Trophoblast cell (in vitro differentiated cells and primary cell): ENCODE data around the gene CDCA7.
"Not testable (repeated sequence)": the region's sequence is repeated elsewhere in the genome, so short reads cannot be mapped to it uniquely, and the experiment has no call there.

Source experiments
- DNase-seq, 2 donors: peaks; one replicate each; pipeline ENCODE4 v3.0.0-alpha.2; 2016
- H2AFZ ChIP-seq: 2 replicates; pipeline ENCODE4 v1.6.1; 2013; ENCODE audit warnings: low read length, moderate library complexity, mild to moderate bottlenecking; ENCODE audit not compliant: insufficient read depth, poor library complexity
- H2AK5ac ChIP-seq: 2 replicates; pipeline ENCODE4 v1.6.1; 2013; ENCODE audit warnings: mild to moderate bottlenecking, low read length
- H2BK120ac ChIP-seq: 2 replicates; pipeline ENCODE4 v1.6.1; 2013; ENCODE audit warnings: low read length, mild to moderate bottlenecking, moderate library complexity; ENCODE audit not compliant: insufficient read depth, poor library complexity
- H2BK12ac ChIP-seq: 2 replicates; pipeline ENCODE4 v1.6.1; 2013; ENCODE audit warnings: mild to moderate bottlenecking, low read length, moderate library complexity
- H2BK5ac ChIP-seq: 2 replicates; pipeline ENCODE4 v1.6.1; 2013; ENCODE audit warnings: low read length, low read depth, moderate library complexity, mild to moderate bottlenecking; ENCODE audit not compliant: poor library complexity
- H3K14ac ChIP-seq: 2 replicates; pipeline ENCODE4 v1.6.1; 2013; ENCODE audit warnings: mild to moderate bottlenecking, low read length
- H3K18ac ChIP-seq: 2 replicates; pipeline ENCODE4 v1.6.1; 2013; ENCODE audit warnings: mild to moderate bottlenecking, low read length
- H3K23ac ChIP-seq: 2 replicates; pipeline ENCODE4 v1.6.1; 2013; ENCODE audit warnings: low read length
- H3K27ac ChIP-seq: 2 replicates; pipeline ENCODE4 v1.5.1; 2013; ENCODE audit warnings: low read depth, mild to moderate bottlenecking, inconsistent platforms, low read length, moderate library complexity
- H3K27me3 ChIP-seq: 2 replicates; pipeline ENCODE4 v1.6.1; 2013; ENCODE audit warnings: inconsistent platforms, mild to moderate bottlenecking, low read length, moderate library complexity; ENCODE audit not compliant: insufficient read depth
- H3K36me3 ChIP-seq, 2 experiments: 1 replicate in 1 of 2; 2 replicates in 1 of 2; pipeline ENCODE4 v1.6.1; 2013; ENCODE audit warnings: low read length in 2 of 2, mild to moderate bottlenecking in 2 of 2, moderate library complexity in 1 of 2; ENCODE audit not compliant: insufficient read depth in 2 of 2, control insufficient read depth in 1 of 2
- H3K4ac ChIP-seq: 2 replicates; pipeline ENCODE4 v1.6.1; 2013; ENCODE audit warnings: low read depth, mild to moderate bottlenecking, low read length, moderate library complexity
- H3K4me1 ChIP-seq, 2 experiments: 1 replicate in 1 of 2; 2 replicates in 1 of 2; pipeline ENCODE4 v1.6.1; 2013; ENCODE audit warnings: low read length in 2 of 2, mild to moderate bottlenecking in 2 of 2, moderate library complexity in 1 of 2; ENCODE audit not compliant: insufficient read depth in 2 of 2, control insufficient read depth in 1 of 2
- H3K4me2 ChIP-seq: 2 replicates; pipeline ENCODE4 v1.6.1; 2013; ENCODE audit warnings: inconsistent platforms, mild to moderate bottlenecking, low read length, moderate library complexity
- H3K4me3 ChIP-seq: 2 replicates; pipeline ENCODE4 v1.5.1; 2013; ENCODE audit warnings: mild to moderate bottlenecking, low read depth, low read length, inconsistent platforms
- H3K79me1 ChIP-seq: one replicate; pipeline ENCODE4 v1.6.1; 2013; ENCODE audit warnings: low read length
- H3K79me2 ChIP-seq: 2 replicates; pipeline ENCODE4 v1.6.1; 2013; ENCODE audit warnings: low read length, mild to moderate bottlenecking; ENCODE audit not compliant: control insufficient read depth, insufficient read depth, poor library complexity
- H3K9ac ChIP-seq: 2 replicates; pipeline ENCODE4 v1.6.1; 2013; ENCODE audit warnings: mild to moderate bottlenecking, low read length
- H3K9me3 ChIP-seq: 2 replicates; pipeline ENCODE4 v1.6.1; 2013; ENCODE audit warnings: low read depth, mild to moderate bottlenecking, control low read depth, inconsistent platforms, low read length; ENCODE audit not compliant: insufficient read depth
- H4K12ac ChIP-seq: 2 replicates; pipeline ENCODE4 v1.6.1; 2013; ENCODE audit warnings: low read depth, mild to moderate bottlenecking, low read length, moderate library complexity
- H4K8ac ChIP-seq: 2 replicates; pipeline ENCODE4 v1.6.1; 2013; ENCODE audit warnings: low read depth, mild to moderate bottlenecking, low read length, moderate library complexity
- H4K91ac ChIP-seq: one replicate; pipeline ENCODE4 v1.6.1; 2013; ENCODE audit warnings: low read depth, mild to moderate bottlenecking, low read length, moderate library complexity
- WGBS: extraction: QIAGEN DNeasy Blood & Tissue Kit; methylation state at CpG from one replicate; pipeline ENCODE4 v1.1.7; 2013; ENCODE audit warnings: missing lambda C conversion rate; ENCODE audit not compliant: insufficient read length, insufficient coverage; ENCODE audit errors: extremely low coverage; 5-methylcytosine and 5-hydroxymethylcytosine counted together

Gene CDCA7

GRCh38 chr2:173412628-173413027 lies 58.0 kb downstream of the CDCA7 start:
- Histone ChIP-seq H2BK12ac (no peak overlapping the region), H4K12ac (no peak overlapping the region), H3K23ac (no peak overlapping the region), H3K36me3 (no peaks in the 10 kb centered on the region), H2BK5ac (no peak overlapping the region), H2BK120ac (no peak overlapping the region), H3K14ac (no peak overlapping the region), H4K91ac (no peak overlapping the region), H2AFZ (no peak overlapping the region), H4K8ac (no peak overlapping the region), H3K4me1 (no peaks in the 10 kb centered on the region), H3K9ac (no peak overlapping the region), H3K9me3 (no peaks in the 10 kb centered on the region), H3K27me3 (no peaks in the 10 kb centered on the region), H3K4me2 (no peak overlapping the region), H3K4ac (no peak overlapping the region), H2AK5ac (no peak overlapping the region), H3K18ac (no peak overlapping the region), H3K4me3 (no peak overlapping the region), H3K27ac (no peak overlapping the region), H3K79me2 (no peaks in the 10 kb centered on the region), H3K79me1 (no peaks in the 10 kb centered on the region)
- no CpG with 5 or more reads among the region's 1 CpG for WGBS
- no peak for DNase-seq

- Histone ChIP-seq H3K79me2 (no peaks in the 10 kb centered on the region), H4K91ac (no peak overlapping the region), H2BK12ac (no peak overlapping the region), H3K27me3 (no peaks in the 10 kb centered on the region), H2AK5ac (no peak overlapping the region), H3K4me2 (no peak overlapping the region), H2BK120ac (no peak overlapping the region), H3K9ac (no peak overlapping the region), H3K9me3 (no peaks in the 10 kb centered on the region), H4K12ac (no peak overlapping the region), H3K14ac (no peak overlapping the region), H3K18ac (no peak overlapping the region), H2BK5ac (no peak overlapping the region), H3K79me1 (no peaks in the 10 kb centered on the region), H3K4ac (no peak overlapping the region), H2AFZ (no peak overlapping the region), H3K36me3 (no peaks in the 10 kb centered on the region), H3K4me3 (no peak overlapping the region), H3K27ac (no peak overlapping the region), H3K4me1 (no peaks in the 10 kb centered on the region), H4K8ac (no peak overlapping the region), H3K23ac (no peak overlapping the region)
- no peak for DNase-seq
- no CpG with 5 or more reads among the region's 1 CpG for WGBS
These were observed 60.2 kb downstream of the CDCA7 start for GRCh38 chr2:173414823-173415322.

GRCh38 chr2:173415431-173416381 lies 61.0 kb downstream of the CDCA7 start:
- H3K36me3 ChIP-seq = no peaks in the 10 kb centered on the region
- H3K9me3 ChIP-seq = no peaks in the 10 kb centered on the region
- no peak overlapping the region for H2AFZ ChIP-seq
- no peaks in the 10 kb centered on the region for H3K4me1 ChIP-seq
- no peak overlapping the region for H3K18ac ChIP-seq
- H3K27me3 ChIP-seq = no peaks in the 10 kb centered on the region
- H2BK5ac ChIP-seq = no peak overlapping the region
- H3K4me2 ChIP-seq = no peak overlapping the region
- no peak overlapping the region for H3K4ac ChIP-seq
- no peak overlapping the region for H3K27ac ChIP-seq
- no CpG with 5 or more reads among the region's 31 CpGs for WGBS
- no peak for DNase-seq
- no peak overlapping the region for H4K12ac ChIP-seq
- H4K91ac ChIP-seq = no peak overlapping the region
- no peaks in the 10 kb centered on the region for H3K79me1 ChIP-seq
- H3K14ac ChIP-seq = no peak overlapping the region
- no peak overlapping the region for H2AK5ac ChIP-seq
- H2BK12ac ChIP-seq = no peak overlapping the region
- no peaks in the 10 kb centered on the region for H3K79me2 ChIP-seq
- H3K9ac ChIP-seq = no peak overlapping the region
- H2BK120ac ChIP-seq = no peak overlapping the region
- no peak overlapping the region for H3K23ac ChIP-seq
- no peak overlapping the region for H3K4me3 ChIP-seq
- no peak overlapping the region for H4K8ac ChIP-seq

- not testable (repeated sequence) for H4K91ac ChIP-seq, H3K9ac ChIP-seq, H3K79me2 ChIP-seq, H3K14ac ChIP-seq, H3K27me3 ChIP-seq, H4K12ac ChIP-seq, H3K4me1 ChIP-seq, H3K4me3 ChIP-seq, H3K79me1 ChIP-seq, H3K36me3 ChIP-seq, H2BK5ac ChIP-seq, H2BK120ac ChIP-seq, H2AK5ac ChIP-seq, H3K18ac ChIP-seq, H3K4me2 ChIP-seq, H2AFZ ChIP-seq, H3K23ac ChIP-seq, H2BK12ac ChIP-seq, H3K4ac ChIP-seq, H3K27ac ChIP-seq, H3K9me3 ChIP-seq, H4K8ac ChIP-seq, DNase-seq
- WGBS = no CpG with 5 or more reads among the region's 26 CpGs
These were observed 61.9 kb downstream of the CDCA7 start for GRCh38 chr2:173416415-173417152.
